SK-N-SH (cell line): ENCODE data around the gene CHAC1. TPM values are rescaled to one million over a fixed set of nuclear protein-coding genes. Genes with fewer than 3 reads are reported as not detected.

ENCODE experiments used
- CTCF ChIA-PET: fragments of 300-600, 350-600 bp; formaldehyde crosslinking; extraction: SDS; loops from one replicate; lab custom pipeline; 2021; lab: Yijun Ruan, JAX
- POLR2A ChIA-PET: fragments of 350-600 bp; sonication (Branson Sonifier 250); formaldehyde crosslinking; extraction: SDS; loops from one replicate; lab custom pipeline; 2020; ENCODE audit warnings: antibody characterized with exemption, inconsistent platforms; lab: Yijun Ruan, JAX
- DNase-seq: peaks from one replicate; pipeline ENCODE4 v3.0.0; 2012
- H2AFZ ChIP-seq: fragments of 200-600 bp; sonication (generic); 2 replicates; pipeline ENCODE4 v1.8.1; 2016; ENCODE audit warnings: antibody characterized with exemption, mild to moderate bottlenecking, low read depth
- H3F3A ChIP-seq: fragments of 200-600 bp; sonication (generic); replicated peaks from 2 replicates; pipeline ENCODE3; 2016; ENCODE audit warnings: antibody characterized with exemption, mild to moderate bottlenecking; ENCODE audit not compliant: insufficient read depth
- H3K27ac ChIP-seq, 2 experiments: fragments of 200-500 bp in 1 of 2; fragments of 200-600 bp in 1 of 2; sonication (Bioruptor generic) in 1 of 2; sonication (generic), shearing (Covaris generic) in 1 of 2; 2 replicates each; pipeline versions ENCODE4 v1.5.1 to v1.6.1; 2014 to 2016; ENCODE audit warnings: low read depth in 2 of 2, inconsistent platforms in 1 of 2, low read length in 1 of 2, mild to moderate bottlenecking in 1 of 2, mixed read lengths in 1 of 2
- H3K27me3 ChIP-seq: fragments of 200-600 bp; sonication (generic), shearing (Covaris generic); 2 replicates; pipeline ENCODE4 v1.6.1; 2016; ENCODE audit warnings: mixed run types; ENCODE audit not compliant: insufficient read depth
- H3K36me3 ChIP-seq, 2 experiments: fragments of 200-500 bp in 1 of 2; fragments of 200-600 bp in 1 of 2; sonication (Bioruptor generic) in 1 of 2; sonication (generic) in 1 of 2; replicated peaks in 1 of 2; 2 replicates each; pipeline versions ENCODE3 to v1.5.1; 2014 to 2016; ENCODE audit warnings: low read length in 1 of 2, mild to moderate bottlenecking in 1 of 2; ENCODE audit not compliant: insufficient read depth in 2 of 2, control insufficient read depth in 1 of 2
- H3K4me1 ChIP-seq, 2 experiments: fragments of 200-500 bp in 1 of 2; fragments of 200-600 bp in 1 of 2; sonication (Bioruptor generic) in 1 of 2; sonication (generic), shearing (Covaris generic) in 1 of 2; 2 replicates each; pipeline versions ENCODE4 v1.5.1 to v1.6.1; 2014 to 2016; ENCODE audit warnings: low read depth in 1 of 2, low read length in 1 of 2, mixed run types in 1 of 2; ENCODE audit not compliant: insufficient read depth in 2 of 2, control insufficient read depth in 1 of 2
- H3K4me2 ChIP-seq: fragments of 200-600 bp; sonication (generic), shearing (Covaris generic); 2 replicates; pipeline ENCODE4 v1.6.1; 2017; ENCODE audit warnings: mixed run types
- H3K4me3 ChIP-seq, 2 experiments: fragments of 200-500 bp in 1 of 2; fragments of 200-600 bp in 1 of 2; sonication (Bioruptor generic) in 1 of 2; sonication (generic), shearing (Covaris generic) in 1 of 2; 2 replicates each; pipeline versions ENCODE4 v1.5.1 to v1.8.1; 2014 to 2016; ENCODE audit warnings: low read depth in 2 of 2, inconsistent platforms in 1 of 2, low read length in 1 of 2, mild to moderate bottlenecking in 1 of 2, mixed read lengths in 1 of 2, moderate library complexity in 1 of 2
- H3K79me2 ChIP-seq: fragments of 200-600 bp; sonication (generic); 2 replicates; pipeline ENCODE4 v1.8.1; 2017; ENCODE audit warnings: mild to moderate bottlenecking; ENCODE audit not compliant: insufficient read depth
- H3K9ac ChIP-seq: fragments of 200-600 bp; sonication (generic); 2 replicates; pipeline ENCODE4 v1.6.1; 2017; ENCODE audit warnings: mixed run types
- H3K9me2 ChIP-seq: fragments of 200-600 bp; sonication (generic); 2 replicates; pipeline ENCODE4 v1.6.1; 2017; ENCODE audit warnings: mixed run types
- H3K9me3 ChIP-seq: fragments of 200-600 bp; sonication (generic); 2 replicates; pipeline ENCODE4 v1.6.1; 2017; ENCODE audit warnings: mixed run types, mild to moderate bottlenecking, moderate library complexity
- H4K20me1 ChIP-seq: fragments of 200-600 bp; sonication (generic); 2 replicates; pipeline ENCODE4 v1.6.1; 2017; ENCODE audit warnings: mild to moderate bottlenecking, mixed run types; ENCODE audit not compliant: insufficient read depth
- CHD2 ChIP-seq: fragments of 150-350 bp; IDR thresholded peaks from 2 replicates; pipeline ENCODE4 v1.6.1; 2018; ENCODE audit warnings: low read length; ENCODE audit not compliant: partially characterized antibody
- EZH2phosphoT487 ChIP-seq: fragments of 200-600 bp; sonication (generic); IDR thresholded peaks from 2 replicates; pipeline ENCODE4 v1.6.1; 2017; ENCODE audit warnings: low read depth, mixed run types, mild to moderate bottlenecking, antibody characterized with exemption, moderate library complexity, borderline replicate concordance
- FOSL2 ChIP-seq: IDR thresholded peaks from 2 replicates; pipeline ENCODE4 v1.4.0; 2012; ENCODE audit warnings: low read depth, mild to moderate bottlenecking, moderate library complexity, borderline replicate concordance
- FOXJ3 ChIP-seq: sonication (generic); formaldehyde crosslinking; IDR thresholded peaks from 2 replicates; pipeline ENCODE4 v1.5.1; 2020; ENCODE audit warnings: mild to moderate bottlenecking, missing genetic modification reagents
- GATA2 ChIP-seq: sonication (generic); formaldehyde crosslinking; IDR thresholded peaks from 2 replicates; pipeline ENCODE4 v1.5.0; 2020; ENCODE audit warnings: mild to moderate bottlenecking, missing genetic modification reagents
- MAX ChIP-seq: IDR thresholded peaks from 2 replicates; pipeline ENCODE4 v1.4.0; 2012; ENCODE audit warnings: low read depth
- MXI1 ChIP-seq: IDR thresholded peaks from 2 replicates; pipeline ENCODE4 v1.6.1; 2012; ENCODE audit warnings: mild to moderate bottlenecking, low read depth, low read length, improper control_type of control experiment
- NFIC ChIP-seq: IDR thresholded peaks from 2 replicates; pipeline ENCODE4 v1.4.0; 2012; ENCODE audit warnings: borderline replicate concordance
- POLR2AphosphoS5 ChIP-seq: IDR thresholded peaks from 2 replicates; pipeline ENCODE4 v1.6.1; 2012; ENCODE audit warnings: low read depth, low read length
- RXRA ChIP-seq: IDR thresholded peaks from 2 replicates; pipeline ENCODE4 v1.4.0; 2012; ENCODE audit warnings: low read depth, mild to moderate bottlenecking, borderline replicate concordance
- SMC3 ChIP-seq: IDR thresholded peaks from 2 replicates; pipeline ENCODE4 v1.6.1; 2012; ENCODE audit warnings: low read depth, low read length, improper control_type of control experiment
- USF2 ChIP-seq: fragments of 150-350 bp; IDR thresholded peaks from 2 replicates; pipeline ENCODE4 v1.6.1; 2017; ENCODE audit warnings: antibody characterized with exemption, low read length, low read depth, borderline replicate concordance
- whole genome bisulfite sequencing: methylation state at CpG from one replicate; pipeline ENCODE4 v1.1.6; 2017; ENCODE audit warnings: low lambda C conversion rate; 5-methylcytosine and 5-hydroxymethylcytosine counted together
- polyA plus RNA-seq, 3 experiments: library from polyadenylated mRNA; depleted of rRNA; stranded (reverse); fragments of >200 nt; gene quantifications; 2 replicates each; pipeline ENCODE4 v1.2.3, GENCODE V29; 2012

Gene CHAC1
- polyA plus RNA-seq, 1 of the 3 experiments (the other 2 are of a cell fraction) = 9.3 TPM

GRCh38 chr15:40925863-40926658, 27.2 kb upstream of the CHAC1 start:
- Histone ChIP-seq H2AFZ (peak overlapping the region; percentile 22; the same call in 1 of the 2 replicates), H3K27me3 (peaks cover 48% of the 10 kb centered on the region), H3K4me2 (peak overlapping the region; percentile 71; the same call in 1 of the 2 replicates), H3F3A (no peaks in the 10 kb centered on the region), H3K4me1 (peaks cover 17 to 41% of the 10 kb centered on the region in 2 experiments; a peak in 2 of 4 replicates), H3K9ac (no peak overlapping the region), H3K9me2 (no peaks in the 10 kb centered on the region), H3K27ac (no peak overlapping the region), H3K4me3 (peak overlapping the region in 1 of 2 experiments; percentile 26; a peak in 1 of 4 replicates), H3K9me3 (no peaks in the 10 kb centered on the region), H3K36me3 (no peaks in the 10 kb centered on the region), H4K20me1 (no peaks in the 10 kb centered on the region), H3K79me2 (no peaks in the 10 kb centered on the region)
- WGBS = 10% methylated on average over 16 of the region's 61 CpGs
- no peak for TF ChIP-seq FOXJ3
- TF ChIP-seq RXRA = no peak
- peak; percentile 70; the same call in 1 of the 2 replicates for TF ChIP-seq MXI1
- TF ChIP-seq MAX = peak; percentile 76
- no peak for TF ChIP-seq USF2
- ChIA-PET POLR2A (interaction anchor here (1.0 kb wide), 1 partner anchor 16 kb away, joined by 4 read pairs; no protein-coding TSS in a partner anchor), CTCF (interaction anchor here (0.7 to 33.6 kb wide), 7 partner anchors 11 to 259 kb away, joined by 3 to 675 read pairs (median 3); partner anchors contain the start of gene VPS18)
- peak; percentile 72 for DNase-seq

- Histone ChIP-seq H3K27ac (no peak overlapping the region), H2AFZ (no peak overlapping the region)
- CTCF ChIA-PET = interaction anchor here (1.0 to 33.6 kb wide), 6 partner anchors 14 to 261 kb away, joined by 3 to 675 read pairs (median 22); partner anchors contain the start of gene VPS18
These were observed 26.4 kb upstream of the CHAC1 start for GRCh38 chr15:40926659-40927494.

More at GRCh38 chr15:40926659-40927494, 26.4 kb upstream of the CHAC1 start:
- TF ChIP-seq POLR2AphosphoS5 (no peak), NFIC (no peak), MXI1 (no peak), CHD2 (no peak), SMC3 (no peak), EZH2phosphoT487 (no peak), FOSL2 (no peak), MAX (no peak), GATA2 (CRISPR knock-in tag) (no peak), RXRA (no peak)
- Histone ChIP-seq H3K4me3 (no peak overlapping the region), H3K9me3 (no peaks in the 10 kb centered on the region), H3F3A (no peaks in the 10 kb centered on the region), H4K20me1 (no peaks in the 10 kb centered on the region), H3K4me1 (peaks cover 17 to 44% of the 10 kb centered on the region in 2 experiments; a peak in 2 of 4 replicates), H3K27me3 (peaks cover 53% of the 10 kb centered on the region), H3K4me2 (peak overlapping the region; percentile 71; the same call in 1 of the 2 replicates), H3K9ac (no peak overlapping the region), H3K79me2 (no peaks in the 10 kb centered on the region), H3K36me3 (no peaks in the 10 kb centered on the region), H3K9me2 (no peaks in the 10 kb centered on the region)
- 72% methylated on average over 19 of the region's 33 CpGs for WGBS
- DNase-seq = no peak
- POLR2A ChIA-PET = no interaction called here
